Measurements from ENCODE around the gene CHD5. TPM values are rescaled to one million over a fixed set of nuclear protein-coding genes. Genes with fewer than 3 reads are reported as not detected.
"Not testable (repeated sequence)": the region's sequence is repeated elsewhere in the genome, so short reads cannot be mapped to it uniquely, and the experiment has no call there.

The CHD5 gene
- polyA plus RNA-seq, 2 of the 4 experiments (the other 2 are of a cell fraction): 0.21 to 0.66 TPM

- CTCF ChIA-PET: interaction anchor here (1.0 to 2.0 kb wide), 4 partner anchors 11 to 168 kb away, joined by 3 to 6 read pairs (median 5); partner anchors contain the start of gene RNF207
- DNase-seq (ENCODE audit: low read depth in 1 of 2, low spot score in 1 of 2): no peak
- H3K4me3 ChIP-seq: no peak overlapping the region
- H3K9me3 ChIP-seq: no peaks in the 10 kb centered on the region
- ATAC-seq: no peak
- TF ChIP-seq HOXB13 (CRISPR knock-in tag; IDR thresholded peaks at IDR 0.05; ENCODE audit: low read depth) (no peak), SREBF2 (IDR thresholded peaks at IDR 0.05) (no peak)
- no peak for FAIRE-seq
- H3K4me2 ChIP-seq: no peak overlapping the region
- H3K4me1 ChIP-seq: peaks cover 8% of the 10 kb centered on the region; the same call in 2 of the 3 replicates
- POLR2A ChIA-PET: no interaction called here
- H3K27ac ChIP-seq: no peak overlapping the region
- WGBS (ENCODE audit: missing lambda C conversion rate): 95% methylated on average over 12 of the region's 12 CpGs
These were observed 41.2 kb upstream of the CHD5 start for GRCh38 chr1:6221210-6221784.

- POLR2A ChIA-PET: no interaction called here
- FAIRE-seq: no peak
- Histone ChIP-seq H3K27ac (no peak overlapping the region), H3K4me1 (peaks cover 8% of the 10 kb centered on the region; the same call in 2 of the 3 replicates), H3K4me2 (no peak overlapping the region), H3K9me3 (no peaks in the 10 kb centered on the region), H3K4me3 (no peak overlapping the region)
- no peak; a peak in 1 of 6 replicates for ATAC-seq
- DNase-seq (ENCODE audit: low read depth in 1 of 2, low spot score in 1 of 2): no peak
- TF ChIP-seq FOSB (CRISPR knock-in tag; IDR thresholded peaks at IDR 0.05) (no peak), ZFP36 (IDR thresholded peaks at IDR 0.05; ENCODE audit: borderline replicate concordance, partially characterized antibody) (no peak), FOSL2 (IDR thresholded peaks at IDR 0.05) (no peak), FOSL2 (CRISPR knock-in tag; IDR thresholded peaks at IDR 0.05) (no peak), ZNF302 (CRISPR knock-in tag; IDR thresholded peaks at IDR 0.05) (no peak), NFE2L2 (conservative IDR thresholded peaks at IDR 0.05; ENCODE audit: low read length) (no peak), RNF2 (IDR thresholded peaks at IDR 0.05; ENCODE audit: borderline replicate concordance, low read depth) (no peak), EHMT2 (IDR thresholded peaks at IDR 0.05; ENCODE audit: low read depth) (no peak), USF2 (IDR thresholded peaks at IDR 0.05) (no peak), RAD21 (conservative IDR thresholded peaks at IDR 0.05 in 1 of 2, IDR thresholded peaks at IDR 0.05 in 1 of 2) (no peak), PHF8 (IDR thresholded peaks at IDR 0.05; ENCODE audit: borderline replicate concordance, low read depth) (no peak), JUN (IDR thresholded peaks at IDR 0.05) (no peak), HOXA7 (CRISPR knock-in tag; IDR thresholded peaks at IDR 0.05) (no peak), TFCP2L1 (CRISPR knock-in tag; IDR thresholded peaks at IDR 0.05) (no peak), MAZ (IDR thresholded peaks at IDR 0.05; ENCODE audit: borderline replicate concordance, low read depth, low read length) (no peak), E2F6 (IDR thresholded peaks at IDR 0.05; ENCODE audit: borderline replicate concordance, low read depth) (no peak), HES2 (IDR thresholded peaks at IDR 0.05) (no peak), CHD4 (IDR thresholded peaks at IDR 0.05; ENCODE audit: borderline replicate concordance) (no peak), HMGXB4 (CRISPR knock-in tag; IDR thresholded peaks at IDR 0.05; ENCODE audit: borderline replicate concordance) (no peak), CEBPB (IDR thresholded peaks at IDR 0.05) (no peak), EHF (CRISPR knock-in tag; IDR thresholded peaks at IDR 0.05) (no peak)
- WGBS (ENCODE audit: missing lambda C conversion rate): 76% methylated on average over 8 of the region's 8 CpGs
- CTCF ChIA-PET: interaction anchor here (0.7 to 2.0 kb wide), 5 partner anchors 12 to 167 kb away, joined by 3 to 6 read pairs (median 4); partner anchors contain the start of gene RNF207
These were observed 40.1 kb upstream of the CHD5 start for GRCh38 chr1:6220236-6220635.

GRCh38 chr1:6219641-6220040 is 39.5 kb upstream of the CHD5 start:
- WGBS (ENCODE audit: missing lambda C conversion rate): 91% methylated on average over 9 of the region's 11 CpGs
- FAIRE-seq; H3K4me2 ChIP-seq; ATAC-seq; H3K4me3 ChIP-seq; POLR2A ChIA-PET; H3K9me3 ChIP-seq; H3K27ac ChIP-seq; DNase-seq (ENCODE audit: low read depth in 1 of 2, low spot score in 1 of 2); H3K4me1 ChIP-seq: not testable (repeated sequence)
- CTCF ChIA-PET: interaction anchor here (1.7 to 2.0 kb wide), 2 partner anchors 15 to 17 kb away, joined by 4 to 6 read pairs; no protein-coding TSS in a partner anchor
